HepG2 (cell line): ENCODE results near the gene NR2F6. TPM values are rescaled to one million over a fixed set of nuclear protein-coding genes. Genes with fewer than 3 reads are reported as not detected.
A peak's percentile ranks its signal among the peaks of the same experiment; 100 is the strongest.

Experiments used
- ATF1 ChIP-seq: IDR thresholded peaks from 2 replicates; pipeline ENCODE4 v1.6.1; 2016; ENCODE audit warnings: mild to moderate bottlenecking, control low read depth
- EP300 ChIP-seq, 3 experiments: sonication (generic) in 1 of 3; formaldehyde crosslinking in 1 of 3; IDR thresholded peaks; 2 replicates each; pipeline versions ENCODE4 v1.5.1 to v1.6.1; 2011 to 2020; ENCODE audit warnings: low read depth in 2 of 3, low read length in 2 of 3, borderline replicate concordance in 1 of 3, improper control_type of control experiment in 1 of 3, mild to moderate bottlenecking in 1 of 3, missing genetic modification reagents in 1 of 3, moderate library complexity in 1 of 3
- HNRNPL ChIP-seq: fragments of 200-400 bp; formaldehyde crosslinking; IDR thresholded peaks from 2 replicates; pipeline ENCODE4 v1.6.1; 2017; ENCODE audit warnings: mild to moderate bottlenecking, low read depth, low read length
- MAFG ChIP-seq: sonication (generic); formaldehyde crosslinking; IDR thresholded peaks from 2 replicates; pipeline ENCODE4 v1.5.1; 2020; ENCODE audit warnings: mild to moderate bottlenecking, missing genetic modification reagents
- POGZ ChIP-seq: sonication (generic); formaldehyde crosslinking; IDR thresholded peaks from 2 replicates; pipeline ENCODE4 v1.4.0; 2020; ENCODE audit warnings: mild to moderate bottlenecking, missing genetic modification reagents
- RAD51 ChIP-seq: fragments of 450-650 bp; IDR thresholded peaks from 2 replicates; pipeline ENCODE4 v1.6.1; 2016; ENCODE audit warnings: borderline replicate concordance
- TOE1 ChIP-seq: sonication (generic); formaldehyde crosslinking; IDR thresholded peaks from 2 replicates; pipeline ENCODE4 v1.4.0; 2020; ENCODE audit warnings: mild to moderate bottlenecking, missing genetic modification reagents
- ZBTB4 ChIP-seq: sonication (generic); formaldehyde crosslinking; IDR thresholded peaks from 2 replicates; pipeline ENCODE4 v1.4.0; 2020; ENCODE audit warnings: missing genetic modification reagents, mild to moderate bottlenecking, borderline replicate concordance
- ZHX1 ChIP-seq: sonication (generic); formaldehyde crosslinking; IDR thresholded peaks from 2 replicates; pipeline ENCODE4 v1.8.1; 2022; ENCODE audit warnings: low read depth, mild to moderate bottlenecking, missing genetic modification reagents
- ZNF143 ChIP-seq: sonication (generic); formaldehyde crosslinking; IDR thresholded peaks from 2 replicates; pipeline ENCODE4 v1.4.0; 2020; ENCODE audit warnings: missing genetic modification reagents
- ZNF282 ChIP-seq: fragments of 450-650 bp; IDR thresholded peaks from 2 replicates; pipeline ENCODE4 v1.6.1; 2018; ENCODE audit not compliant: partially characterized antibody
- ZNF3 ChIP-seq: IDR thresholded peaks from 2 replicates; pipeline ENCODE4 v1.7.0; 2017; ENCODE audit warnings: inconsistent platforms
- ZNF430 ChIP-seq: sonication (generic); formaldehyde crosslinking; IDR thresholded peaks from 2 replicates; pipeline ENCODE4 v1.9.0; 2021; ENCODE audit warnings: mild to moderate bottlenecking, missing genetic modification reagents
- ZNF616 ChIP-seq: sonication (generic); formaldehyde crosslinking; IDR thresholded peaks from 2 replicates; pipeline ENCODE4 v1.5.0; 2020; ENCODE audit warnings: low read depth, mild to moderate bottlenecking, missing genetic modification reagents
- ZNF674 ChIP-seq: sonication (generic); formaldehyde crosslinking; IDR thresholded peaks from 2 replicates; pipeline ENCODE4 v1.5.0; 2020; ENCODE audit warnings: low read depth, mild to moderate bottlenecking, missing genetic modification reagents
- ZNF776 ChIP-seq: sonication (generic); formaldehyde crosslinking; IDR thresholded peaks from 2 replicates; pipeline ENCODE4 v1.4.0; 2020; ENCODE audit warnings: mild to moderate bottlenecking, missing genetic modification reagents
- polyA plus RNA-seq, 8 experiments: library from polyadenylated mRNA; depleted of rRNA in 3 of 8; stranded (reverse) in 7 of 8; unstranded in 1 of 8; fragments of >200 nt; fragmentation: Illumina TruSeq in 4 of 8; extraction: Trizol in 4 of 8; gene quantifications; 2 replicates each; pipeline versions ENCODE4 v1.2.1 to v1.2.3, GENCODE V29; 2011 to 2016; ENCODE audit warnings: low read depth in 4 of 8, missing spikeins in 1 of 8, mixed read lengths in 1 of 8; ENCODE audit not compliant: insufficient read depth in 1 of 8
- total RNA-seq, 5 experiments: library from RNA; depleted of rRNA; stranded (reverse); fragments of >200 nt; fragmentation: Illumina TruSeq; extraction: Trizol; gene quantifications; 2 replicates each; pipeline ENCODE4 v1.2.3, GENCODE V29; 2016; ENCODE audit warnings: low read depth in 1 of 5
- TF ChIP-seq, protein P1 (sequence below): sonication (generic); formaldehyde crosslinking; IDR thresholded peaks from 2 replicates; pipeline ENCODE4 v1.5.1; 2020; ENCODE audit warnings: missing genetic modification reagents, mild to moderate bottlenecking, borderline replicate concordance

The NR2F6 gene
- total and polyA plus RNA-seq, 2 of the 13 experiments (the other 11 are each of a cell fraction or from before 2014, with no cell fraction given), result 30.9 to 72.4 TPM

GRCh38 chr19:17226002-17226933, 19.5 kb downstream of the NR2F6 start, which contains the start of gene OCEL1 (continued):
- TF ChIP-seq ZBTB4 (CRISPR knock-in tag) (no peak), HNRNPL (no peak), POGZ (CRISPR knock-in tag) (peak; percentile 53), ATF1 (CRISPR knock-in tag) (peak; percentile 79), ZNF143 (CRISPR knock-in tag) (peak; percentile 7; the same call in 1 of the 2 replicates), ZNF674 (CRISPR knock-in tag) (no peak), ZHX1 (CRISPR knock-in tag) (0 out of 2 replicates have a peak, but pooled peaks have one; percentile 4), MAFG (CRISPR knock-in tag) (no peak), ZNF282 (no peak), ZNF3 (CRISPR knock-in tag) (no peak), ZNF776 (CRISPR knock-in tag) (peak; percentile 93), ZNF430 (CRISPR knock-in tag) (peak; percentile 87), RAD51 (no peak), ZNF616 (CRISPR knock-in tag) (0 out of 2 replicates have a peak, but pooled peaks have one; percentile 57), TOE1 (CRISPR knock-in tag) (no peak), EP300 (IDR thresholded peaks at IDR 0.05; ENCODE audit: low read depth in 2 of 2, low read length in 2 of 2) (no peak), EP300 (CRISPR knock-in tag; IDR thresholded peaks at IDR 0.05; ENCODE audit: borderline replicate concordance) (no peak)
- TF ChIP-seq, protein P1, sequence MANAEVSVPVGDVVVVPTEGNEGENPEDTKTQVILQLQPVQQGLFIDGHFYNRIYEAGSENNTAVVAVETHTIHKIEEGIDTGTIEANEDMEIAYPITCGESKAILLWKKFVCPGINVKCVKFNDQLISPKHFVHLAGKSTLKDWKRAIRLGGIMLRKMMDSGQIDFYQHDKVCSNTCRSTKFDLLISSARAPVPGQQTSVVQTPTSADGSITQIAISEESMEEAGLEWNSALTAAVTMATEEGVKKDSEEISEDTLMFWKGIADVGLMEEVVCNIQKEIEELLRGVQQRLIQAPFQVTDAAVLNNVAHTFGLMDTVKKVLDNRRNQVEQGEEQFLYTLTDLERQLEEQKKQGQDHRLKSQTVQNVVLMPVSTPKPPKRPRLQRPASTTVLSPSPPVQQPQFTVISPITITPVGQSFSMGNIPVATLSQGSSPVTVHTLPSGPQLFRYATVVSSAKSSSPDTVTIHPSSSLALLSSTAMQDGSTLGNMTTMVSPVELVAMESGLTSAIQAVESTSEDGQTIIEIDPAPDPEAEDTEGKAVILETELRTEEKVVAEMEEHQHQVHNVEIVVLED (CRISPR knock-in tag), result peak; percentile 87
- TF ChIP-seq, all 625 proteins: peak for 266
